HL-60/S4 treated with retinoic acid at 250 ng/mL for 4 days and 3 days (cell line): ENCODE results near the gene MYO1E.

Experiments
- in situ Hi-C: fragments of 300-500 bp; cut with MboI; formaldehyde crosslinking; loops from 2 replicates; pipeline ENCODE4 v1.7.0; 2022; ENCODE audit warnings: low sequenced_read_pairs

Gene MYO1E

GRCh38 chr15:59104912-59105732, 267.5 kb downstream of the MYO1E start, which contains the start of gene CCNB2:
TSS of gene CCNB2 (plus strand) at chr15:59105146. CDS start at chr15:59105269, 123 bp downstream.
- in situ Hi-C loops, result no loop called here

GRCh38 chr15:59104602-59104911, 268.1 kb downstream of the MYO1E start:
- in situ Hi-C loops, result no loop called here

DNA sequence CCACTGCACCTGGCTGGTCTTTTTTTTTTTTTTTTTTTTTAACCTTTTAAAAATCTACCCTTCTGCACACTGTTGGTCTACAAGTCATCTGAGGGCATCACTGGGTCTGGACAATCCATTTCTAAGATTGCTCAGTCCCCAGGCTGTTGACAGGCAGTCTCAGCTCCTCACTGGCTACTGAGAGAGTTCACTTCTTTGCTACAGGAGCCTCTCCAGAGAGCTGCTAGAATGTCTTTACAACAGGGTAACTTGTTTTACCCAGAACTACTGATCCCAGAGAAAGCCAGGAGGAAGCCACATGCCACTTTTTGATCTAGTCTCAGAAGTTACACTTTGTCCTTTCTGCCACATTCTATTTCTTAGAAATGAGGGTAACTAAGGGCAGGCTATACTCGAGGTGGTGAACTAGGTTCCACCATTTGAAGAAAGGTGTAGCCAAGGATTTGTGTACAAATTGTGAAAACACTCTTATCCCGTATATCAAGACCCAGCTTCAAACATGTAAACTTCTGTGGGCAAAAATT, 273.4 kb downstream of the MYO1E start:
- in situ Hi-C loops, result no loop called here

GRCh38 chr15:59096429-59096828, 276.2 kb downstream of the MYO1E start:
- in situ Hi-C loops, result no loop called here

GRCh38 chr15:59094077-59094476, 278.6 kb downstream of the MYO1E start:
- in situ Hi-C loops, result no loop called here

DNA sequence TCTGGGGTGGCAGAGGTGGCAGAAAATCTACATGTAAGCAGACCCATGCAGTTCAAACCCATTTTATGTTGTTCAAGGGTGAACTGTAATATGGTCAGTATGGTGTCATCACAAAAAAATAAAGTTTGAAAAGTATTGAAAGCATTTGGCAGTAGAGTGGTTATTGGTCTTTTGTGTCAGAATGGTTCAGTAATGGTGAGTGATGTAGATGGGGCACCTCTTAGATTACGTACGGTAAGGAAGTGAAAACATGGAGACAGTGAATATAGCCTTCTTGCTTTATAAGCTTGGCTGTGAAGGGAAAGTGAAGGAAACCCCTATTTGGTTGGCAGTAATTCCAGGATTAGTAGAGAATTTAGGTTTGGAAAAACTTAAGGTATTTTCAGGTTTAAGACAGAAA, 284.9 kb downstream of the MYO1E start:
- in situ Hi-C loops, result no loop called here
